Keratinocyte (primary cell): ENCODE measurements around the gene FAM162A. TPM values are rescaled to one million over a fixed set of nuclear protein-coding genes. Genes with fewer than 3 reads are reported as not detected.

Experiments
- DNase-seq: peaks from one replicate; pipeline ENCODE4 v3.0.0-alpha.2; 2011; ENCODE audit warnings: low read depth, missing footprints, low spot score
- FAIRE-seq: peaks from 2 replicates; lab custom pipeline; 2011; peaks lifted over from hg19 to GRCh38; lab: Jason Lieb, UNC
- H2AFZ ChIP-seq: 2 replicates; pipeline ENCODE4 v1.6.0; 2012; ENCODE audit warnings: low read length, control low read depth, inconsistent platforms; ENCODE audit not compliant: control insufficient read depth
- H3K27ac ChIP-seq: 2 replicates; pipeline ENCODE4 v1.5.1; 2011; ENCODE audit warnings: low read length; ENCODE audit not compliant: control insufficient read depth, insufficient read depth
- H3K27me3 ChIP-seq: 3 replicates; pipeline ENCODE4 v1.6.0; 2011; ENCODE audit warnings: low read length; ENCODE audit not compliant: control insufficient read depth, insufficient read depth; ENCODE audit errors: extremely low read depth
- H3K36me3 ChIP-seq, 2 experiments: 2 replicates in 1 of 2; 3 replicates in 1 of 2; pipeline ENCODE4 v1.5.1; 2011; ENCODE audit warnings: low read length in 2 of 2, mild to moderate bottlenecking in 1 of 2; ENCODE audit not compliant: control insufficient read depth in 2 of 2, insufficient read depth in 2 of 2; ENCODE audit errors: extremely low read depth in 1 of 2
- H3K4me1 ChIP-seq: 3 replicates; pipeline ENCODE4 v1.5.1; 2011; ENCODE audit warnings: low read length; ENCODE audit not compliant: control insufficient read depth, insufficient read depth; ENCODE audit errors: extremely low read depth
- H3K4me2 ChIP-seq: 3 replicates; pipeline ENCODE4 v1.6.0; 2011; ENCODE audit warnings: low read depth, low read length; ENCODE audit not compliant: control insufficient read depth, insufficient read depth; ENCODE audit errors: extremely low read depth
- H3K4me3 ChIP-seq, 3 experiments: fragments of 200-600 bp in 1 of 3; sonication (generic) in 1 of 3; 2 replicates in 2 of 3; 3 replicates in 1 of 3; pipeline ENCODE4 v1.5.1; 2011 to 2016; ENCODE audit warnings: low read length in 3 of 3, mild to moderate bottlenecking in 3 of 3, control low read depth in 2 of 3, inconsistent platforms in 1 of 3, low read depth in 1 of 3, mixed read lengths in 1 of 3, mixed run types in 1 of 3, moderate library complexity in 1 of 3; ENCODE audit not compliant: control insufficient read depth in 2 of 3, insufficient read depth in 2 of 3; ENCODE audit errors: extremely low read depth in 1 of 3
- H3K79me2 ChIP-seq: 2 replicates; pipeline ENCODE4 v1.6.0; 2012; ENCODE audit warnings: low read length; ENCODE audit not compliant: control insufficient read depth, insufficient read depth
- H3K9ac ChIP-seq: 3 replicates; pipeline ENCODE4 v1.6.0; 2011; ENCODE audit warnings: low read length; ENCODE audit not compliant: control insufficient read depth, insufficient read depth; ENCODE audit errors: extremely low read depth
- H3K9me1 ChIP-seq: 3 replicates; pipeline ENCODE4 v1.6.0; 2011; ENCODE audit warnings: low read length; ENCODE audit not compliant: control insufficient read depth, insufficient read depth; ENCODE audit errors: extremely low read depth
- H3K9me3 ChIP-seq: 2 replicates; pipeline ENCODE4 v1.5.1; 2012; ENCODE audit warnings: low read depth, low read length; ENCODE audit not compliant: control insufficient read depth
- H4K20me1 ChIP-seq: 3 replicates; pipeline ENCODE4 v1.6.0; 2011; ENCODE audit warnings: low read length; ENCODE audit not compliant: control insufficient read depth, insufficient read depth; ENCODE audit errors: extremely low read depth
- EZH2 ChIP-seq: IDR thresholded peaks from one replicate; pipeline ENCODE4 v1.6.1; 2012; ENCODE audit warnings: inconsistent platforms, mild to moderate bottlenecking, low read length, moderate library complexity
- dilution Hi-C: fragments of 300-500 bp; cut with MboI; formaldehyde crosslinking; loops from one replicate; pipeline ENCODE4 v1.7.0; 2020; ENCODE audit warnings: low sequenced_read_pairs; ENCODE audit not compliant: extremely low pct_ligation_motif_present
- polyA plus RNA-seq, 5 experiments: library from polyadenylated mRNA; depleted of rRNA in 3 of 5; stranded (reverse) in 3 of 5; stranded (forward) in 1 of 5; unstranded in 1 of 5; fragments of >200 nt; gene quantifications; 1 replicate in 1 of 5; 2 replicates in 3 of 5; 3 replicates in 1 of 5; pipeline versions ENCODE4 v1.2.1 to v1.2.3, GENCODE V29; 2011 to 2012; ENCODE audit warnings: missing spikeins in 2 of 5, low read depth in 1 of 5, low replicate concordance in 1 of 5
- TF ChIP-seq, protein P1 (sequence below), 3 experiments: IDR thresholded peaks in 1 of 3; conservative IDR thresholded peaks in 1 of 3; optimal IDR thresholded peaks in 1 of 3; 2 replicates in 2 of 3; 3 replicates in 1 of 3; pipeline versions ENCODE3 to v1.5.1; 2011; ENCODE audit warnings: low read length in 3 of 3, mild to moderate bottlenecking in 3 of 3, moderate library complexity in 2 of 3, control low read depth in 1 of 3, inconsistent platforms in 1 of 3; ENCODE audit not compliant: insufficient read depth in 2 of 3; ENCODE audit errors: extremely low read depth in 1 of 3

FAM162A gene
- polyA plus RNA-seq, 1 donor (not counting 4 experiments of a cell fraction or from before 2014, with no cell fraction given): 124 TPM

DNA sequence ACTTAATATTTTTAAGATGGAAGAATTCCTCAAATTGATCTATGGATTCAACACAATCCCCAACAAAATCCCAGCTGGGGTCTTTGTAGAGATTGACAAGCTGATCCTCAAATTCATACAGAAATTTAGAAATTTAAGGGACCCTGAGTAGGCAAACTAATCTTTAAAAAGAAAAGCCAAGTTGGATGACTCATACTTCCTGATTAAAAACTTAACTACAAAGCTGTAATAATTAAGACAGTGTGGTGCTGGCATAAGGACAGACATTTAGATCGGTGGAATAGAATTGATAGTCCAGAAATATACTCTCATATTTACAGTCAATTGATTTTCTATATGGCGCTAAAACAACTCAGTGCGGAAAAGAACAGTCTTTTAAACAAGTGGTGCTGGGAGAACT lies 11.6 kb downstream of the FAM162A start:
- DNase-seq: no peak
- FAIRE-seq: no peak
- Histone ChIP-seq H4K20me1 (no peaks in the 10 kb centered on the region), H3K27me3 (no peaks in the 10 kb centered on the region), H3K4me2 (no peak overlapping the region), H2AFZ (no peak overlapping the region), H3K9ac (no peak overlapping the region), H3K27ac (no peak overlapping the region), H3K36me3 (no peaks in the 10 kb centered on the region), H3K79me2 (no peaks in the 10 kb centered on the region), H3K9me3 (no peaks in the 10 kb centered on the region), H3K4me3 (no peak overlapping the region), H3K9me1 (no peaks in the 10 kb centered on the region), H3K4me1 (peaks cover 9% of the 10 kb centered on the region)
- dilution Hi-C loops: no loop called here
- TF ChIP-seq, protein P1, sequence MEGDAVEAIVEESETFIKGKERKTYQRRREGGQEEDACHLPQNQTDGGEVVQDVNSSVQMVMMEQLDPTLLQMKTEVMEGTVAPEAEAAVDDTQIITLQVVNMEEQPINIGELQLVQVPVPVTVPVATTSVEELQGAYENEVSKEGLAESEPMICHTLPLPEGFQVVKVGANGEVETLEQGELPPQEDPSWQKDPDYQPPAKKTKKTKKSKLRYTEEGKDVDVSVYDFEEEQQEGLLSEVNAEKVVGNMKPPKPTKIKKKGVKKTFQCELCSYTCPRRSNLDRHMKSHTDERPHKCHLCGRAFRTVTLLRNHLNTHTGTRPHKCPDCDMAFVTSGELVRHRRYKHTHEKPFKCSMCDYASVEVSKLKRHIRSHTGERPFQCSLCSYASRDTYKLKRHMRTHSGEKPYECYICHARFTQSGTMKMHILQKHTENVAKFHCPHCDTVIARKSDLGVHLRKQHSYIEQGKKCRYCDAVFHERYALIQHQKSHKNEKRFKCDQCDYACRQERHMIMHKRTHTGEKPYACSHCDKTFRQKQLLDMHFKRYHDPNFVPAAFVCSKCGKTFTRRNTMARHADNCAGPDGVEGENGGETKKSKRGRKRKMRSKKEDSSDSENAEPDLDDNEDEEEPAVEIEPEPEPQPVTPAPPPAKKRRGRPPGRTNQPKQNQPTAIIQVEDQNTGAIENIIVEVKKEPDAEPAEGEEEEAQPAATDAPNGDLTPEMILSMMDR (optimal IDR thresholded peaks at IDR 0.05 in 1 of 3, IDR thresholded peaks at IDR 0.05 in 1 of 3, conservative IDR thresholded peaks at IDR 0.05 in 1 of 3; ENCODE audit: extremely low read depth in 1 of 3, insufficient read depth in 2 of 3, low read length in 3 of 3): no peak
- TF ChIP-seq EZH2: no peak

GRCh38 chr3:122396511-122396910 lies 12.5 kb downstream of the FAM162A start:
- dilution Hi-C loops: no loop called here
- Histone ChIP-seq H2AFZ (no peak overlapping the region), H3K4me1 (peaks cover 9% of the 10 kb centered on the region), H4K20me1 (no peaks in the 10 kb centered on the region), H3K36me3 (no peaks in the 10 kb centered on the region), H3K27me3 (no peaks in the 10 kb centered on the region), H3K9me1 (no peaks in the 10 kb centered on the region), H3K4me2 (no peak overlapping the region), H3K4me3 (no peak overlapping the region), H3K9ac (no peak overlapping the region), H3K79me2 (no peaks in the 10 kb centered on the region), H3K27ac (no peak overlapping the region), H3K9me3 (no peaks in the 10 kb centered on the region)
- no peak for TF ChIP-seq EZH2
- TF ChIP-seq, protein P1 (optimal IDR thresholded peaks at IDR 0.05 in 1 of 3, IDR thresholded peaks at IDR 0.05 in 1 of 3, conservative IDR thresholded peaks at IDR 0.05 in 1 of 3; ENCODE audit: extremely low read depth in 1 of 3, insufficient read depth in 2 of 3, low read length in 3 of 3): no peak
- DNase-seq (no peak), FAIRE-seq (no peak)
